IMR-90 (cell line): ENCODE data around the gene RNF227. TPM values are rescaled to one million over a fixed set of nuclear protein-coding genes. Genes with fewer than 3 reads are reported as not detected.

Experiments
- ATAC-seq: fragments of 200-7000 bp; cut with Tn5 transposase; 2 replicates; pipeline ENCODE4 v1.9.1; 2020; ENCODE audit warnings: low read depth, mild to moderate bottlenecking, moderate library complexity
- BruUV-seq: library from RNA; stranded (reverse); fragments of 400-500 nt; replicated peaks from 2 replicates; lab custom pipeline; 2021; lab: Mats Ljungman, UMichigan
- CTCF ChIA-PET: fragments of 300-600 bp; formaldehyde crosslinking; extraction: SDS; loops from one replicate; lab custom pipeline; 2021; ENCODE audit warnings: antibody characterized with exemption; lab: Yijun Ruan, JAX
- POLR2A ChIA-PET: fragments of 300-600 bp; sonication (Branson Sonifier 250); formaldehyde crosslinking; loops from one replicate; lab custom pipeline; 2022; ENCODE audit warnings: antibody characterized with exemption; ENCODE audit not compliant: unreplicated experiment; lab: Charles Lee
- DNase-seq: peaks from one replicate; pipeline ENCODE4 v3.0.0; 2013
- H2AFZ ChIP-seq: replicated peaks from 2 replicates; pipeline ENCODE3; 2013; ENCODE audit warnings: low read length, mild to moderate bottlenecking; ENCODE audit not compliant: poor library complexity
- H2AK5ac ChIP-seq: 2 replicates; pipeline ENCODE4 v1.6.1; 2013; ENCODE audit warnings: low read depth, low read length, inconsistent platforms
- H2AK9ac ChIP-seq: replicated peaks from 2 replicates; pipeline ENCODE3; 2013; ENCODE audit warnings: mild to moderate bottlenecking, low read depth, low read length, moderate library complexity; ENCODE audit not compliant: poor library complexity
- H2BK120ac ChIP-seq: 2 replicates; pipeline ENCODE4 v1.6.1; 2013; ENCODE audit warnings: low read depth, low read length, inconsistent platforms
- H2BK15ac ChIP-seq: 3 replicates; pipeline ENCODE4 v1.6.1; 2013; ENCODE audit warnings: low read depth, low read length, inconsistent platforms
- H2BK20ac ChIP-seq: 2 replicates; pipeline ENCODE4 v1.6.1; 2013; ENCODE audit warnings: low read depth, mild to moderate bottlenecking, inconsistent platforms, low read length, moderate library complexity
- H2BK5ac ChIP-seq: 2 replicates; pipeline ENCODE4 v1.6.1; 2013; ENCODE audit warnings: mild to moderate bottlenecking, low read depth, low read length, inconsistent platforms; ENCODE audit not compliant: poor library complexity, severe bottlenecking
- H3K14ac ChIP-seq: replicated peaks from 2 replicates; pipeline ENCODE4 v1.6.1; 2013; ENCODE audit warnings: low read depth, low read length, inconsistent platforms
- H3K18ac ChIP-seq: 2 replicates; pipeline ENCODE4 v1.6.1; 2013; ENCODE audit warnings: low read depth, low read length, control low read depth
- H3K23ac ChIP-seq: 2 replicates; pipeline ENCODE4 v1.6.1; 2013; ENCODE audit warnings: low read depth, low read length, inconsistent platforms
- H3K27ac ChIP-seq: 2 replicates; pipeline ENCODE4 v1.5.1; 2013; ENCODE audit warnings: mild to moderate bottlenecking, control low read depth, low read length; ENCODE audit not compliant: insufficient read depth
- H3K27me3 ChIP-seq: 2 replicates; pipeline ENCODE4 v1.6.1; 2013; ENCODE audit warnings: low read length; ENCODE audit not compliant: control insufficient read depth, insufficient read depth
- H3K36me3 ChIP-seq: 2 replicates; pipeline ENCODE4 v1.6.1; 2013; ENCODE audit warnings: low read length, mixed read lengths; ENCODE audit not compliant: control insufficient read depth, insufficient read depth
- H3K4ac ChIP-seq: 2 replicates; pipeline ENCODE4 v1.6.1; 2013; ENCODE audit warnings: low read depth, low read length, inconsistent platforms
- H3K4me1 ChIP-seq: 2 replicates; pipeline ENCODE4 v1.6.1; 2013; ENCODE audit warnings: low read length, mixed read lengths; ENCODE audit not compliant: control insufficient read depth, insufficient read depth
- H3K4me2 ChIP-seq: 2 replicates; pipeline ENCODE4 v1.6.1; 2013; ENCODE audit warnings: low read depth, mild to moderate bottlenecking, control low read depth, low read length, moderate library complexity
- H3K4me3 ChIP-seq: 2 replicates; pipeline ENCODE4 v1.5.1; 2013; ENCODE audit warnings: low read depth, mild to moderate bottlenecking, control low read depth, low read length, moderate library complexity; ENCODE audit not compliant: insufficient read depth
- H3K56ac ChIP-seq: 2 replicates; pipeline ENCODE4 v1.6.1; 2013; ENCODE audit warnings: low read length, inconsistent platforms; ENCODE audit not compliant: insufficient read depth; ENCODE audit errors: extremely low read depth
- H3K79me1 ChIP-seq, 2 experiments: 2 replicates each; pipeline ENCODE4 v1.6.1; 2013; ENCODE audit warnings: low read length in 2 of 2, inconsistent platforms in 1 of 2, low read depth in 1 of 2
- H3K9ac ChIP-seq: 2 replicates; pipeline ENCODE4 v1.6.1; 2013; ENCODE audit warnings: low read depth, low read length, control low read depth
- H3K9me1 ChIP-seq: 2 replicates; pipeline ENCODE4 v1.6.1; 2013; ENCODE audit warnings: low read length, inconsistent platforms; ENCODE audit not compliant: insufficient read depth
- H3K9me3 ChIP-seq: 2 replicates; pipeline ENCODE4 v1.6.1; 2013; ENCODE audit warnings: low read length; ENCODE audit not compliant: control insufficient read depth, insufficient read depth
- H4K20me1 ChIP-seq: 2 replicates; pipeline ENCODE4 v1.6.1; 2013; ENCODE audit warnings: low read length, inconsistent platforms; ENCODE audit not compliant: insufficient read depth
- H4K5ac ChIP-seq: 2 replicates; pipeline ENCODE4 v1.6.1; 2013; ENCODE audit warnings: mild to moderate bottlenecking, low read depth, low read length, control low read depth
- H4K8ac ChIP-seq, 2 experiments: 2 replicates each; pipeline ENCODE4 v1.6.1; 2013; ENCODE audit warnings: low read depth in 2 of 2, low read length in 2 of 2, control low read depth in 1 of 2, inconsistent platforms in 1 of 2
- H4K91ac ChIP-seq: 2 replicates; pipeline ENCODE4 v1.6.1; 2013; ENCODE audit warnings: low read depth, low read length, inconsistent platforms; ENCODE audit not compliant: insufficient read depth
- BHLHE40 ChIP-seq: fragments of 150-350 bp; IDR thresholded peaks from 2 replicates; pipeline ENCODE4 v1.6.1; 2016; ENCODE audit warnings: mild to moderate bottlenecking, low read depth, low read length
- CEBPB ChIP-seq: IDR thresholded peaks from 2 replicates; pipeline ENCODE4 v1.6.1; 2012; ENCODE audit warnings: low read depth, low read length, improper control_type of control experiment
- CHD1 ChIP-seq: IDR thresholded peaks from 2 replicates; pipeline ENCODE4 v1.6.1; 2012; ENCODE audit warnings: low read depth, low read length, improper control_type of control experiment
- CTCF ChIP-seq: conservative IDR thresholded peaks from 2 replicates; pipeline ENCODE4 v1.5.1; 2012; ENCODE audit warnings: mild to moderate bottlenecking, low read depth, low read length, improper control_type of control experiment
- ELK1 ChIP-seq: fragments of 150-350 bp; IDR thresholded peaks from 2 replicates; pipeline ENCODE4 v1.6.1; 2016; ENCODE audit warnings: low read depth, mild to moderate bottlenecking, low read length, moderate library complexity, borderline replicate concordance
- FOS ChIP-seq: fragments of 150-350 bp; IDR thresholded peaks from 2 replicates; pipeline ENCODE4 v1.6.1; 2016; ENCODE audit warnings: low read depth, low read length
- MAFK ChIP-seq: IDR thresholded peaks from 2 replicates; pipeline ENCODE4 v1.6.1; 2012; ENCODE audit warnings: low read depth, low read length, improper control_type of control experiment
- MAZ ChIP-seq: IDR thresholded peaks from 2 replicates; pipeline ENCODE4 v1.6.1; 2012; ENCODE audit warnings: low read depth, mild to moderate bottlenecking, low read length, improper control_type of control experiment, moderate library complexity, borderline replicate concordance
- MXI1 ChIP-seq: IDR thresholded peaks from 2 replicates; pipeline ENCODE4 v1.6.1; 2012; ENCODE audit warnings: low read depth, mild to moderate bottlenecking, low read length, moderate library complexity, borderline replicate concordance
- NFE2L2 ChIP-seq: fragments of 150-350 bp; IDR thresholded peaks from 2 replicates; pipeline ENCODE4 v1.6.1; 2016; ENCODE audit warnings: low read depth, mild to moderate bottlenecking, low read length
- POLR2A ChIP-seq: IDR thresholded peaks from 2 replicates; pipeline ENCODE4 v1.6.1; 2012; ENCODE audit warnings: mild to moderate bottlenecking, low read depth, low read length
- RAD21 ChIP-seq: IDR thresholded peaks from 2 replicates; pipeline ENCODE4 v1.6.1; 2012; ENCODE audit warnings: low read length, improper control_type of control experiment
- RCOR1 ChIP-seq: IDR thresholded peaks from 2 replicates; pipeline ENCODE4 v1.6.1; 2012; ENCODE audit warnings: mild to moderate bottlenecking, low read length, improper control_type of control experiment; ENCODE audit not compliant: insufficient replicate concordance
- RFX5 ChIP-seq: IDR thresholded peaks from 2 replicates; pipeline ENCODE4 v1.8.0; 2012; ENCODE audit warnings: low read depth, mild to moderate bottlenecking, low read length, moderate library complexity
- SMC3 ChIP-seq: fragments of 150-350 bp; IDR thresholded peaks from 2 replicates; pipeline ENCODE4 v1.6.1; 2016; ENCODE audit warnings: low read depth, mild to moderate bottlenecking, antibody characterized with exemption, low read length, moderate library complexity
- USF2 ChIP-seq: fragments of 150-350 bp; IDR thresholded peaks from 2 replicates; pipeline ENCODE4 v1.6.1; 2017; ENCODE audit warnings: mild to moderate bottlenecking, antibody characterized with exemption, low read length, low read depth
- WGBS, 2 experiments: methylation state at CpG; one replicate each; pipeline versions ENCODE4 v1.1.5 to v1.1.7; 2013; ENCODE audit warnings: missing lambda C conversion rate in 2 of 2; ENCODE audit not compliant: insufficient read length in 1 of 2; ENCODE audit errors: extremely low coverage in 2 of 2; 5-methylcytosine and 5-hydroxymethylcytosine counted together
- dilution Hi-C: fragments of 300-500 bp; cut with HindIII; formaldehyde crosslinking; loops from one replicate; pipeline ENCODE4 v1.14.3; 2018; ENCODE audit warnings: low sequenced_read_pairs; ENCODE audit not compliant: unreplicated experiment
- in situ Hi-C: fragments of 300-500 bp; cut with MboI; formaldehyde crosslinking; loops from 3 replicates; pipeline ENCODE4 v1.14.3; 2019; ENCODE audit warnings: low sequenced_read_pairs, inconsistent platforms, mixed read lengths
- intact Hi-C: fragments of 100-400 bp; cut with micrococcal nuclease; formaldehyde crosslinking; loops from 2 replicates; pipeline ENCODE4 v1.10.0; 2022
- polyA plus RNA-seq, 3 experiments: library from polyadenylated mRNA; depleted of rRNA; stranded (reverse); fragments of >200 nt; gene quantifications; 2 replicates each; pipeline ENCODE4 v1.2.3, GENCODE V29; 2012; ENCODE audit warnings: low replicate concordance in 1 of 3
- total RNA-seq: library from RNA; depleted of rRNA; stranded (reverse); fragments of >200 nt; gene quantifications from 2 replicates; pipeline ENCODE4 v1.2.3, GENCODE V29; 2012

RNF227 gene
- total and polyA plus RNA-seq, 2 of the 4 experiments (the other 2 are of a cell fraction): 1.3 to 3.1 TPM

- in situ Hi-C loops: no loop called here
- ChIA-PET POLR2A (interaction anchor here (0.6 kb wide), 1 partner anchor 15 kb away, joined by 9 read pairs; the partner anchor contains the start of gene TRAPPC1), CTCF (no interaction called here)
Observed at GRCh38 chr17:7946441-7946840, 30.4 kb upstream of the RNF227 start.

More at GRCh38 chr17:7946441-7946840, 30.4 kb upstream of the RNF227 start:
- dilution Hi-C loops (no loop called here), intact Hi-C loops (no loop called here)
- no peak overlapping the region for H3K27ac ChIP-seq
- H3K4ac ChIP-seq: no peak overlapping the region
- H2BK20ac ChIP-seq: no peak overlapping the region
- no peak overlapping the region for H4K8ac ChIP-seq
- no peak overlapping the region for H2AFZ ChIP-seq
- H4K20me1 ChIP-seq: no peaks in the 10 kb centered on the region
- 100% methylated on average over 2 of the region's 5 CpGs; no CpG with 5 or more reads in 1 of the 2 experiments for WGBS, 2 experiments
- no peak overlapping the region for H3K56ac ChIP-seq
- no peak overlapping the region for H2BK120ac ChIP-seq
- H2BK5ac ChIP-seq: no peak overlapping the region
- H3K9me1 ChIP-seq: no peaks in the 10 kb centered on the region
- H3K4me1 ChIP-seq: no peaks in the 10 kb centered on the region
- no peak overlapping the region for H3K9ac ChIP-seq
- H4K91ac ChIP-seq: no peak overlapping the region
- H3K36me3 ChIP-seq: peaks cover 55% of the 10 kb centered on the region
- DNase-seq: no peak
- H3K27me3 ChIP-seq: no peaks in the 10 kb centered on the region
- no peak overlapping the region for H2AK9ac ChIP-seq
- no peaks in the 10 kb centered on the region; a peak in 1 of 4 replicates for H3K79me1 ChIP-seq
- H2AK5ac ChIP-seq: no peak overlapping the region
- ATAC-seq: no peak
- no peak overlapping the region for H3K23ac ChIP-seq
- H4K5ac ChIP-seq: no peak overlapping the region
- H3K14ac ChIP-seq: no peak overlapping the region
- no peak overlapping the region for H3K18ac ChIP-seq
- no TSS peak for BruUV-seq
- no peaks in the 10 kb centered on the region for H3K9me3 ChIP-seq
- no peak overlapping the region for H2BK15ac ChIP-seq
- no peak for TF ChIP-seq BHLHE40
- TF ChIP-seq RFX5: no peak
- TF ChIP-seq MXI1: no peak
- TF ChIP-seq MAZ: no peak
- no peak for TF ChIP-seq RAD21
- no peak for TF ChIP-seq ELK1
- no peak for TF ChIP-seq USF2
- no peak for TF ChIP-seq CTCF
- no peak for TF ChIP-seq CEBPB
- TF ChIP-seq POLR2A: no peak
- TF ChIP-seq RCOR1: no peak
- TF ChIP-seq CHD1: no peak
- no peak for TF ChIP-seq FOS
- no peak for TF ChIP-seq NFE2L2
- no peak for TF ChIP-seq SMC3
- no peak for TF ChIP-seq MAFK
- H3K4me3 ChIP-seq: no peak overlapping the region
- H3K4me2 ChIP-seq: no peak overlapping the region
